Measurements from ENCODE around the gene DEGS2.

Gene DEGS2

GRCh38 chr14:100135784-100136183, 23.7 kb downstream of the DEGS2 start:
- H3K27me3 ChIP-seq (ENCODE audit: control insufficient read depth, low read length), result no peaks in the 10 kb centered on the region
- H3K4me1 ChIP-seq (ENCODE audit: control insufficient read depth, low read length), result no peaks in the 10 kb centered on the region
- no peaks in the 10 kb centered on the region for H3K9me3 ChIP-seq (ENCODE audit: control insufficient read depth, insufficient read depth, low read length)
- no peak overlapping the region for H3K4me2 ChIP-seq (ENCODE audit: low read length)
- no peaks in the 10 kb centered on the region for H3K79me2 ChIP-seq (ENCODE audit: control insufficient read depth, low read length)
- H3F3A ChIP-seq (ENCODE audit: control insufficient read depth, insufficient read depth), result no peaks in the 10 kb centered on the region
- no peak overlapping the region for H3K4me3 ChIP-seq (ENCODE audit: low read length)
- H3K27ac ChIP-seq (ENCODE audit: low read depth, low read length), result no peak overlapping the region
- no peak for TF ChIP-seq EZH2phosphoT487 (IDR thresholded peaks at IDR 0.05; ENCODE audit: borderline replicate concordance, low read length)
- peak; percentile 27 for TF ChIP-seq CTCF (IDR thresholded peaks at IDR 0.05; ENCODE audit: low read depth, low read length, poor library complexity, severe bottlenecking)
- no peaks in the 10 kb centered on the region for H4K20me1 ChIP-seq (ENCODE audit: control insufficient read depth, insufficient read depth, low read depth, low read length)
- H3K36me3 ChIP-seq (ENCODE audit: control insufficient read depth, low read length), result no peaks in the 10 kb centered on the region
- no peaks in the 10 kb centered on the region for H3K9me2 ChIP-seq (replicated peaks; ENCODE audit: control insufficient read depth, low read length)

DNA sequence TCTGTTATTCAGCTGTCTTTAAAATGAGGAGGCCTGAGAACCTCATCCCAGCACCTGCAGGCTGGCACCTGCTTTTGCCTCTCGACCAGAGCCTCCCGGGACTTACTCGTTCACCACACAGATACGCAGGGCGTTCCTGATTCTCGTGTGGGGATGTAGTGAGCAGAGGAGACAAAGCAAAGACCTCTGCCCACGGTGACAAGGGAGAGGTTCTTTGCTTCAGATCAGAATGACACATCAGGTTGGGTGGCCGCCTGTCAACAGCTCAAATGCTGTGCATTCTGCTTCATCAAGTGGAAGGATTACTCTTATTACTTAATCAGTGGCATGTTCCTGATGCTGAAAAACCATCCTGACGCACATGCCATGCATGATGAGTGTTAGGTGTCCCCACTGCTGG, 24.4 kb downstream of the DEGS2 start:
- H3K4me2 ChIP-seq (ENCODE audit: low read length), result no peak overlapping the region
- H3K27ac ChIP-seq (ENCODE audit: low read depth, low read length), result no peak overlapping the region
- TF ChIP-seq CTCF (IDR thresholded peaks at IDR 0.05; ENCODE audit: low read depth, low read length, poor library complexity, severe bottlenecking) (no peak), EZH2phosphoT487 (IDR thresholded peaks at IDR 0.05; ENCODE audit: borderline replicate concordance, low read length) (no peak)
- no peaks in the 10 kb centered on the region for H3K36me3 ChIP-seq (ENCODE audit: control insufficient read depth, low read length)
- no peaks in the 10 kb centered on the region for H3K9me2 ChIP-seq (replicated peaks; ENCODE audit: control insufficient read depth, low read length)
- H3K27me3 ChIP-seq (ENCODE audit: control insufficient read depth, low read length), result no peaks in the 10 kb centered on the region
- H3K9me3 ChIP-seq (ENCODE audit: control insufficient read depth, insufficient read depth, low read length), result no peaks in the 10 kb centered on the region
- H3K4me3 ChIP-seq (ENCODE audit: low read length), result no peak overlapping the region
- no peaks in the 10 kb centered on the region for H4K20me1 ChIP-seq (ENCODE audit: control insufficient read depth, insufficient read depth, low read depth, low read length)
- H3F3A ChIP-seq (ENCODE audit: control insufficient read depth, insufficient read depth), result no peaks in the 10 kb centered on the region
- no peaks in the 10 kb centered on the region for H3K79me2 ChIP-seq (ENCODE audit: control insufficient read depth, low read length)
- H3K4me1 ChIP-seq (ENCODE audit: control insufficient read depth, low read length), result no peaks in the 10 kb centered on the region

GRCh38 chr14:100134586-100134985, 24.9 kb downstream of the DEGS2 start:
- Histone ChIP-seq H3K9me2 (replicated peaks; ENCODE audit: control insufficient read depth, low read length) (no peaks in the 10 kb centered on the region), H3K27me3 (ENCODE audit: control insufficient read depth, low read length) (no peaks in the 10 kb centered on the region), H3K4me2 (ENCODE audit: low read length) (no peak overlapping the region), H3K36me3 (ENCODE audit: control insufficient read depth, low read length) (no peaks in the 10 kb centered on the region), H4K20me1 (ENCODE audit: control insufficient read depth, insufficient read depth, low read depth, low read length) (no peaks in the 10 kb centered on the region), H3K4me1 (ENCODE audit: control insufficient read depth, low read length) (no peaks in the 10 kb centered on the region), H3K79me2 (ENCODE audit: control insufficient read depth, low read length) (no peaks in the 10 kb centered on the region), H3K4me3 (ENCODE audit: low read length) (no peak overlapping the region), H3F3A (ENCODE audit: control insufficient read depth, insufficient read depth) (no peaks in the 10 kb centered on the region), H3K27ac (ENCODE audit: low read depth, low read length) (no peak overlapping the region), H3K9me3 (ENCODE audit: control insufficient read depth, insufficient read depth, low read length) (no peaks in the 10 kb centered on the region)
- no peak for TF ChIP-seq CTCF (IDR thresholded peaks at IDR 0.05; ENCODE audit: low read depth, low read length, poor library complexity, severe bottlenecking)
- TF ChIP-seq EZH2phosphoT487 (IDR thresholded peaks at IDR 0.05; ENCODE audit: borderline replicate concordance, low read length), result no peak
